Stomach (tissue), 19 donors: ENCODE data around the gene FMO4. TPM values are rescaled to one million over a fixed set of nuclear protein-coding genes. Genes with fewer than 3 reads are reported as not detected.

Experiments used
- DNase-seq, 2 donors: peaks; one replicate each; pipeline versions ENCODE4 v3.0.0 to v3.0.0-alpha.2; 2013 to 2019
- H3K27ac ChIP-seq, 5 donors: fragments of 200-600 bp in 4 of 5; sonication (generic) in 4 of 5; one replicate each; pipeline ENCODE4 v1.5.1; 2013 to 2019; ENCODE audit warnings: mild to moderate bottlenecking in 1 of 5, moderate library complexity in 1 of 5
- H3K27me3 ChIP-seq, 3 donors: fragments of 200-600 bp; sonication (generic); one replicate each; pipeline ENCODE4 v1.5.1; 2017 to 2019; ENCODE audit warnings: mixed run types in 1 of 3
- H3K36me3 ChIP-seq, 4 donors: fragments of 200-600 bp; sonication (generic); 1 replicate in 3 of 4; 2 replicates in 1 of 4; pipeline ENCODE4 v1.5.1; 2016 to 2019
- H3K4me1 ChIP-seq, 4 donors: fragments of 200-600 bp; sonication (generic); one replicate each; pipeline ENCODE4 v1.5.1; 2016 to 2019
- H3K4me3 ChIP-seq, 4 donors: fragments of 200-600 bp; sonication (generic) in 3 of 4; one replicate each; pipeline ENCODE4 v1.5.1; 2016 to 2019; ENCODE audit warnings: mild to moderate bottlenecking in 1 of 4
- H3K9me3 ChIP-seq, 4 donors: fragments of 200-600 bp; sonication (generic); one replicate each; pipeline ENCODE4 v1.5.1; 2016 to 2019
- CTCF ChIP-seq, 7 experiments: fragments of 450-650 bp in 4 of 7; fragments of 200-600 bp in 3 of 7; sonication (generic) in 3 of 7; IDR thresholded peaks; one replicate each; pipeline ENCODE4 v1.5.1; 2016 to 2019; ENCODE audit warnings: antibody characterized with exemption in 7 of 7, control low read depth in 2 of 7, mild to moderate bottlenecking in 1 of 7
- EP300 ChIP-seq: sonication (generic); formaldehyde crosslinking; IDR thresholded peaks from one replicate; pipeline ENCODE4 v1.6.1; 2017; ENCODE audit warnings: antibody characterized with exemption
- POLR2A ChIP-seq, 4 donors: fragments of 450-650 bp; IDR thresholded peaks; one replicate each; pipeline ENCODE4 v1.6.1; 2016; ENCODE audit warnings: antibody characterized with exemption in 4 of 4, control low read depth in 2 of 4, mild to moderate bottlenecking in 1 of 4, moderate library complexity in 1 of 4
- POLR2AphosphoS5 ChIP-seq, 3 donors: sonication (generic); formaldehyde crosslinking; IDR thresholded peaks; one replicate each; pipeline ENCODE4 v1.6.1; 2016; ENCODE audit warnings: antibody characterized with exemption in 3 of 3
- WGBS, 5 donors: extraction: QIAGEN DNeasy Blood & Tissue Kit in 3 of 5; methylation state at CpG; one replicate each; pipeline versions ENCODE4 v1.1.5 to v1.1.7; 2013 to 2018; 5-methylcytosine and 5-hydroxymethylcytosine counted together
- intact Hi-C: fragments of 100-400 bp; cut with DNase I; formaldehyde crosslinking; loops from one replicate; pipeline ENCODE4 v1.15.1; 2023; ENCODE audit warnings: low total_unique reads
- long read RNA-seq, 10 donors: transcript quantifications; one replicate each; lab custom pipeline, GENCODE V29; 2026
- polyA plus RNA-seq, 3 donors: library from polyadenylated mRNA; stranded (reverse); fragments of 200-250 nt; gene quantifications; one replicate each; pipeline ENCODE4 v1.2.3, GENCODE V29; 2013
- total RNA-seq, 5 donors: library from RNA; depleted of rRNA; stranded (reverse); fragments of >200 nt; gene quantifications; one replicate each; pipeline versions ENCODE4 v1.1.0 to v1.2.3, GENCODE V29; 2014 to 2016
- donor health status: healthy with polysubstance abuse.
- donor health status: Bipolar disorder and iron deficiency.
- donor health status: healthy.

Gene FMO4, protein sequence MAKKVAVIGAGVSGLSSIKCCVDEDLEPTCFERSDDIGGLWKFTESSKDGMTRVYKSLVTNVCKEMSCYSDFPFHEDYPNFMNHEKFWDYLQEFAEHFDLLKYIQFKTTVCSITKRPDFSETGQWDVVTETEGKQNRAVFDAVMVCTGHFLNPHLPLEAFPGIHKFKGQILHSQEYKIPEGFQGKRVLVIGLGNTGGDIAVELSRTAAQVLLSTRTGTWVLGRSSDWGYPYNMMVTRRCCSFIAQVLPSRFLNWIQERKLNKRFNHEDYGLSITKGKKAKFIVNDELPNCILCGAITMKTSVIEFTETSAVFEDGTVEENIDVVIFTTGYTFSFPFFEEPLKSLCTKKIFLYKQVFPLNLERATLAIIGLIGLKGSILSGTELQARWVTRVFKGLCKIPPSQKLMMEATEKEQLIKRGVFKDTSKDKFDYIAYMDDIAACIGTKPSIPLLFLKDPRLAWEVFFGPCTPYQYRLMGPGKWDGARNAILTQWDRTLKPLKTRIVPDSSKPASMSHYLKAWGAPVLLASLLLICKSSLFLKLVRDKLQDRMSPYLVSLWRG
- 1 to 10 TPM in 3 of 5 donors, under 1 TPM in 1, not detected in 1; 0.89 to 5.9 (median 3.4) TPM for total RNA-seq
- 10 to 100 TPM in 1 of 3 donors, 1 to 10 TPM in 2; 3.2 to 12.2 (median 3.8) TPM for polyA plus RNA-seq
- long read RNA-seq, donor 1 = 0 reads
- long read RNA-seq, donor 2 = 0 reads
- long read RNA-seq, donor 3 = 0 reads
- long read RNA-seq, donor 4 = 0 reads
- long read RNA-seq, donor 5 = 0 reads
- long read RNA-seq, donor 6 = 0 reads
- long read RNA-seq, donor 7 = 0 reads
- long read RNA-seq, donor 8 = 0 reads
- long read RNA-seq, donor 9 = 0 reads
- long read RNA-seq, donor 10 = 0 reads

- Histone ChIP-seq H3K4me1 (peaks cover 0 to 22% (median 16%) of the 10 kb centered on the region in 4 donors), H3K27me3 (no peaks in the 10 kb centered on the region), H3K27ac (peak within 1 kb of the TSS in 4 of 5 donors; percentile 47 to 80 (median 73)), H3K4me3 (peak within 1 kb of the TSS; percentile 20 to 34 (median 24)), H3K9me3 (peaks cover 0 to 3% (median 0%) of the 10 kb centered on the region in 4 donors), H3K36me3 (peaks cover 0 to 8% (median 4%) of the 10 kb centered on the region in 4 donors)
- intact Hi-C loops = no loop called here
- DNase-seq = peak; percentile 88 to 99
- WGBS, 5 donors = 0 to 1% (median 0%) methylated on average over 10 of the region's 10 CpGs
- TF ChIP-seq POLR2A (IDR thresholded peaks at IDR 0.05) (peak in 1 of 4 donors; percentile 23), EP300 (peak; percentile 37), POLR2AphosphoS5 (IDR thresholded peaks at IDR 0.05) (peak; percentile 82 to 95 (median 89)), CTCF (IDR thresholded peaks at IDR 0.05) (peak in 5 of 7 experiments; percentile 50 to 97 (median 65))
Measured at GRCh38 chr1:171313835-171314320, at the start of gene FMO4. Gene FMO4 (plus strand): TSS chr1:171314183. CDS start chr1:171319826, 5,643 bp downstream.

GRCh38 chr1:171265686-171266085 lies 48.3 kb upstream of the FMO4 start:
- intact Hi-C loops = no loop called here
- Histone ChIP-seq H3K27me3 (no peaks in the 10 kb centered on the region), H3K4me1 (no peaks in the 10 kb centered on the region), H3K9me3 (no peaks in the 10 kb centered on the region), H3K4me3 (no peak overlapping the region), H3K27ac (no peak overlapping the region), H3K36me3 (no peaks in the 10 kb centered on the region)
- 52 to 72% (median 62%) methylated on average over 2 of the region's 2 CpGs for WGBS, 5 donors
- TF ChIP-seq POLR2A (IDR thresholded peaks at IDR 0.05) = no peak
- TF ChIP-seq CTCF (IDR thresholded peaks at IDR 0.05) = no peak
- TF ChIP-seq EP300 = no peak
- no peak for TF ChIP-seq POLR2AphosphoS5 (IDR thresholded peaks at IDR 0.05)
- DNase-seq = no peak

- H3K4me3 ChIP-seq = no peak overlapping the region
- no peak overlapping the region for H3K27ac ChIP-seq
- H3K9me3 ChIP-seq = peaks cover 0 to 5% (median 0%) of the 10 kb centered on the region in 4 donors
- WGBS, 5 donors = 64 to 75% (median 68%) methylated on average over 4 of the region's 4 CpGs
- DNase-seq = no peak
- H3K27me3 ChIP-seq = no peaks in the 10 kb centered on the region
- H3K36me3 ChIP-seq = no peaks in the 10 kb centered on the region
- no peaks in the 10 kb centered on the region for H3K4me1 ChIP-seq
- intact Hi-C loops = no loop called here
- TF ChIP-seq POLR2AphosphoS5 (IDR thresholded peaks at IDR 0.05) = no peak
- no peak for TF ChIP-seq POLR2A (IDR thresholded peaks at IDR 0.05)
- TF ChIP-seq EP300 = no peak
- no peak for TF ChIP-seq CTCF (IDR thresholded peaks at IDR 0.05)
Measured at GRCh38 chr1:171266930-171267329, 47.1 kb upstream of the FMO4 start.

DNA sequence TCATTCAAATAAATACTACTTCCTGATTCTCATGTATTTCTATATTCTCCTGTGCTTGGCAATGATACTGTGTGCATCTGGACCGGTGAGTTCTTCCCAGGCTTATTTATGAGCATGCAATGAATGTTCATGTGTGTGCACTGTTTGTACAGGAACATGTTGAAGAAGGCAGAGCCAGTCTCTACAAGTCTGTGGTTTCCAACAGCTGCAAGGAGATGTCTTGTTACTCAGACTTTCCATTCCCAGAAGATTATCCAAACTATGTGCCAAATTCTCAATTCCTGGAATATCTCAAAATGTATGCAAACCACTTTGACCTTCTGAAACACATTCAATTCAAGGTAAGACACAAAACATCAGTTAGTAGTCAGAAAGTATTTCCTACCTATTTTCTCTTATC lies 46.6 kb upstream of the FMO4 start:
- peaks cover 0 to 10% (median 0%) of the 10 kb centered on the region in 4 donors for H3K9me3 ChIP-seq
- DNase-seq = peak in 1 of 2 donors; percentile 13
- intact Hi-C loops = no loop called here
- H3K4me1 ChIP-seq = no peaks in the 10 kb centered on the region
- H3K4me3 ChIP-seq = no peak overlapping the region
- no peak overlapping the region for H3K27ac ChIP-seq
- WGBS, 5 donors = 57 to 79% (median 66%) methylated on average over 1 of the region's 1 CpG
- no peak for TF ChIP-seq POLR2A (IDR thresholded peaks at IDR 0.05)
- H3K27me3 ChIP-seq = no peaks in the 10 kb centered on the region
- H3K36me3 ChIP-seq = no peaks in the 10 kb centered on the region
